Common myeloid progenitor, CD34-positive (primary cell): ENCODE measurements around the gene TGFBR2.
A peak's percentile ranks its signal among the peaks of the same experiment; 100 is the strongest.

Experiments used
- CTCF ChIA-PET: fragments of 350-600 bp; sonication (Branson Sonifier 250); formaldehyde crosslinking; loops from one replicate; lab custom pipeline; 2021; ENCODE audit warnings: antibody characterized with exemption; lab: Charles Lee
- POLR2A ChIA-PET: fragments of 350-600 bp; sonication (Branson Sonifier 250); formaldehyde crosslinking; loops from one replicate; lab custom pipeline; 2021; ENCODE audit warnings: antibody characterized with exemption; lab: Charles Lee
- DNase-seq, 3 donors: peaks; one replicate each; pipeline versions ENCODE4 v3.0.0 to v3.0.0-alpha.2; 2013
- H3K27ac ChIP-seq, 2 experiments: 1 replicate in 1 of 2; 2 replicates in 1 of 2; pipeline ENCODE4 v1.7.0; 2013; ENCODE audit warnings: inconsistent platforms in 2 of 2, low read length in 2 of 2, mild to moderate bottlenecking in 2 of 2, low read depth in 1 of 2, moderate library complexity in 1 of 2; ENCODE audit not compliant: severe bottlenecking in 2 of 2, insufficient read depth in 1 of 2, poor library complexity in 1 of 2
- H3K27me3 ChIP-seq, 5 experiments: replicated peaks in 2 of 5; 1 replicate in 3 of 5; 2 replicates in 2 of 5; pipeline versions ENCODE4 v1.6.1 to v1.7.0; 2013; ENCODE audit warnings: low read length in 4 of 5, mild to moderate bottlenecking in 2 of 5, moderate library complexity in 2 of 5, inconsistent platforms in 1 of 5; ENCODE audit not compliant: insufficient read depth in 5 of 5, control insufficient read depth in 4 of 5
- H3K36me3 ChIP-seq, 4 experiments: 1 replicate in 2 of 4; 2 replicates in 2 of 4; pipeline versions ENCODE4 v1.6.1 to v1.7.0; 2013; ENCODE audit warnings: low read length in 3 of 4, control low read depth in 1 of 4, mild to moderate bottlenecking in 1 of 4; ENCODE audit not compliant: control insufficient read depth in 4 of 4, insufficient read depth in 4 of 4
- H3K4me1 ChIP-seq, 4 experiments: 1 replicate in 3 of 4; 2 replicates in 1 of 4; pipeline versions ENCODE4 v1.6.1 to v1.7.1; 2013; ENCODE audit warnings: low read length in 3 of 4, mild to moderate bottlenecking in 3 of 4, control low read depth in 1 of 4, inconsistent platforms in 1 of 4, moderate library complexity in 1 of 4; ENCODE audit not compliant: control insufficient read depth in 4 of 4, insufficient read depth in 4 of 4; ENCODE audit errors: control extremely low read depth in 1 of 4
- H3K4me3 ChIP-seq, 7 experiments: 1 replicate in 4 of 7; 2 replicates in 3 of 7; pipeline versions ENCODE4 v1.5.1 to v1.7.0; 2013; ENCODE audit warnings: mild to moderate bottlenecking in 7 of 7, low read length in 6 of 7, moderate library complexity in 6 of 7, inconsistent platforms in 2 of 7, low read depth in 2 of 7, control low read depth in 1 of 7; ENCODE audit not compliant: insufficient read depth in 4 of 7, control insufficient read depth in 1 of 7; ENCODE audit errors: extremely low read depth in 1 of 7
- H3K9me3 ChIP-seq, 5 experiments: 1 replicate in 4 of 5; 2 replicates in 1 of 5; pipeline versions ENCODE4 v1.6.1 to v1.7.1; 2013; ENCODE audit warnings: low read length in 4 of 5, mild to moderate bottlenecking in 2 of 5, inconsistent platforms in 1 of 5, low read depth in 1 of 5, moderate library complexity in 1 of 5; ENCODE audit not compliant: control insufficient read depth in 4 of 5, insufficient read depth in 2 of 5; ENCODE audit errors: control extremely low read depth in 1 of 5
- WGBS: methylation state at CpG from one replicate; pipeline ENCODE4 v1.1.5; 2013; ENCODE audit not compliant: insufficient coverage; 5-methylcytosine and 5-hydroxymethylcytosine counted together

Gene TGFBR2

GRCh38 chr3:30617069-30617468 lies 10.7 kb downstream of the TGFBR2 start:
- CTCF ChIA-PET, result interaction anchor here (1.0 kb wide), 1 partner anchor 12 kb away, joined by 4 read pairs; no protein-coding TSS in a partner anchor
- WGBS, result 100% methylated on average over 2 of the region's 5 CpGs

GRCh38 chr3:30617653-30618052 lies 11.3 kb downstream of the TGFBR2 start:
- WGBS, result 100% methylated on average over 2 of the region's 2 CpGs
- Histone ChIP-seq H3K9me3 (no peaks in the 10 kb centered on the region), H3K4me1 (peaks cover 25 to 77% (median 49%) of the 10 kb centered on the region in 4 experiments), H3K27ac (no peak overlapping the region), H3K36me3 (peaks cover 0 to 15% (median 4%) of the 10 kb centered on the region in 4 experiments), H3K27me3 (no peaks in the 10 kb centered on the region), H3K4me3 (no peak overlapping the region)
- POLR2A ChIA-PET, result interaction anchor here (0.8 to 1.1 kb wide), 2 partner anchors 12 to 41 kb away, joined by 3 read pairs; partner anchors contain the start of gene TGFBR2
- CTCF ChIA-PET, result interaction anchor here (1.4 to 3.0 kb wide), 2 partner anchors 12 to 17 kb away, joined by 3 to 11 read pairs; no protein-coding TSS in a partner anchor
- no peak for DNase-seq

More at GRCh38 chr3:30617069-30617468, 10.7 kb downstream of the TGFBR2 start:
- Histone ChIP-seq H3K36me3 (peaks cover 0 to 15% (median 4%) of the 10 kb centered on the region in 4 experiments), H3K4me3 (no peak overlapping the region), H3K27me3 (no peaks in the 10 kb centered on the region), H3K9me3 (no peaks in the 10 kb centered on the region), H3K4me1 (peaks cover 24 to 80% (median 54%) of the 10 kb centered on the region in 4 experiments), H3K27ac (no peak overlapping the region)
- DNase-seq, result no peak
- POLR2A ChIA-PET, result no interaction called here

GRCh38 chr3:30618526-30618925 lies 12.1 kb downstream of the TGFBR2 start:
- peaks cover 26 to 69% (median 43%) of the 10 kb centered on the region in 4 experiments for H3K4me1 ChIP-seq
- no peaks in the 10 kb centered on the region for H3K27me3 ChIP-seq
- DNase-seq, result peak in 2 of 3 donors; percentile 56 to 76
- ChIA-PET CTCF (interaction anchor here (1.0 to 3.0 kb wide), 3 partner anchors 11 to 74 kb away, joined by 3 to 11 read pairs (median 3); no protein-coding TSS in a partner anchor), POLR2A (interaction anchor here (0.8 to 1.1 kb wide), 2 partner anchors 12 to 40 kb away, joined by 3 read pairs; partner anchors contain the start of gene TGFBR2)
- no peak overlapping the region for H3K27ac ChIP-seq
- H3K4me3 ChIP-seq, result no peak overlapping the region
- 60% methylated on average over 2 of the region's 3 CpGs for WGBS
- H3K9me3 ChIP-seq, result no peaks in the 10 kb centered on the region
- peaks cover 0 to 18% (median 5%) of the 10 kb centered on the region in 4 experiments for H3K36me3 ChIP-seq

- Histone ChIP-seq H3K27me3 (no peaks in the 10 kb centered on the region), H3K27ac (no peak overlapping the region), H3K4me3 (no peak overlapping the region), H3K36me3 (peaks cover 0 to 20% (median 5%) of the 10 kb centered on the region in 4 experiments), H3K4me1 (peaks cover 21 to 62% (median 37%) of the 10 kb centered on the region in 4 experiments), H3K9me3 (no peaks in the 10 kb centered on the region)
- POLR2A ChIA-PET, result no interaction called here
- CTCF ChIA-PET, result interaction anchor here (1.0 to 3.0 kb wide), 3 partner anchors 10 to 77 kb away, joined by 3 to 11 read pairs (median 3); no protein-coding TSS in a partner anchor
- WGBS, result 100% methylated on average over 1 of the region's 1 CpG
- DNase-seq, result no peak
These were observed 12.9 kb downstream of the TGFBR2 start for GRCh38 chr3:30619318-30619717.

GRCh38 chr3:30620402-30621360 lies 14.3 kb downstream of the TGFBR2 start:
- H3K27me3 ChIP-seq, result no peaks in the 10 kb centered on the region
- ChIA-PET CTCF (interaction anchor here (1.0 to 3.0 kb wide), 3 partner anchors 9 to 75 kb away, joined by 3 to 11 read pairs (median 3); no protein-coding TSS in a partner anchor), POLR2A (no interaction called here)
- no peak overlapping the region for H3K27ac ChIP-seq
- H3K4me3 ChIP-seq, result no peak overlapping the region
- 90% methylated on average over 3 of the region's 4 CpGs for WGBS
- no peak for DNase-seq
- no peaks in the 10 kb centered on the region for H3K9me3 ChIP-seq
- peaks cover 18 to 54% (median 32%) of the 10 kb centered on the region in 4 experiments for H3K4me1 ChIP-seq
- peaks cover 0 to 22% (median 4%) of the 10 kb centered on the region in 4 experiments for H3K36me3 ChIP-seq

- no peak overlapping the region for H3K4me3 ChIP-seq
- no CpG with 5 or more reads among the region's 2 CpGs for WGBS
- H3K9me3 ChIP-seq, result no peaks in the 10 kb centered on the region
- DNase-seq, result peak in 1 of 3 donors; percentile 67
- no peak overlapping the region for H3K27ac ChIP-seq
- no peaks in the 10 kb centered on the region for H3K27me3 ChIP-seq
- POLR2A ChIA-PET, result no interaction called here
- CTCF ChIA-PET, result no interaction called here
- H3K4me1 ChIP-seq, result peaks cover 14 to 56% (median 29%) of the 10 kb centered on the region in 4 experiments
- H3K36me3 ChIP-seq, result peaks cover 0 to 27% (median 7%) of the 10 kb centered on the region in 4 experiments
These were observed 15.2 kb downstream of the TGFBR2 start for GRCh38 chr3:30621576-30621975.
